ENCODE measurements around the gene TRAPPC6A.
"Not testable (repeated sequence)": the region's sequence is repeated elsewhere in the genome, so short reads cannot be mapped to it uniquely, and the experiment has no call there.

The TRAPPC6A gene

DNA sequence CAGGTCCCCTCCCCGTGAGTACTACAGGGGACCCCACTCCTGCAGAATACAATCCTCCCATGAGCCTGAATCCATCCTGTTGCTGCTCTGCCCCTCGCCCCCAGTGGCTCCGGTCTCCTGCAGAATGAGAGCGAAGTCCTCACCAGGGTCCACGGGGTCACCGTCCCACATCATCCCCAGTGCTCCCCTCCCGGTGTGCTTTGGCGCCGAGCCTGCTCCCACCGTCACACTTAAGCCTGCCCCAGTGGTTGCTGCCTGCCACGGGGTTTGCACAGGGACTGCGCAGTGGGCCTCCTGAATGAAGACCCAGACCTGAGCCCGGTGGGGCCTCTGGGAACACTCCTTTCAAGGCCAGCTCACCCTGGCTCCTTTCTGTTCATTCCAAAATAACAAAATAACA, 47.8 kb downstream of the TRAPPC6A start:
- DNase-seq (ENCODE audit: low read depth), result no peak

DNA sequence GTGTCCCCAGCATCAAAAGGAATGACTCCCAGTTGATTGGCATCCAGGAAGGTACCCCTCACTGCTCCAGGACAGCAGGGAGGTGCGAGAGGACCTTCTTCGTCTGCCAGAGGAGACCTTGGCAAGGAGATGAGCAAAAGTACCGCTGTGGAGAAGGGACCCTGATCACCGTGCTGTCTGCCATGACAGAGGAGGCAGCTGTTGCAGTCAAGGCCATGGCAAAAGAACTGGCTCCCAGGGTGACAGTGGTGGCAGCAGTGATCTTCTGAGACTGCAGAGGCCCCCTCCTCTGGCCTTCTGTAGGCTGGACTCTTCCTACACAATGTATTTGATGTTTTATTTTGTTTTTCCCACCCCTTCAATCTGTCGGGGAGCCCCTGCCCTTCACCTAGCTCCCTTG, 49.2 kb downstream of the TRAPPC6A start:
- no peak for DNase-seq (ENCODE audit: low read depth)

DNA sequence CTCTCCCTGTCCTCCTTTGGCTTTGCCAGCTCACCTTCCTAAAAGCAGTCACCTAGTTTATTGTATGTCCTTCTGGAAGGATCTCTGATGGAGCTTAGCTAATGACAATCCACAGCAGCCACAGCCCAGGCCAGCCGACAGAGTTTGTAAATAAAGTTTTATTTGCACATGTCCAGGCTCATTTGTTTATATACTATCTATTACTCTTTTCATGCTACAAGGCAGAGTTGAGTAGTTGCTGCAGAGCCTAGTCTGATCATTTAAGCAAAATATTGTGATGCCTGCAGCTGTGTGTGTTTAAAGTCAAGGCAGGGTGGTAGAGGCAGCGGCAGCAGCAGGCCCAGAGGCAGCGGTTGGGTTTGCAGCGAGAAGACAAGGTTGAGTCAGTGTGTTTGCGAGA, 49.9 kb downstream of the TRAPPC6A start:
- no peak for DNase-seq (ENCODE audit: low read depth)

DNA sequence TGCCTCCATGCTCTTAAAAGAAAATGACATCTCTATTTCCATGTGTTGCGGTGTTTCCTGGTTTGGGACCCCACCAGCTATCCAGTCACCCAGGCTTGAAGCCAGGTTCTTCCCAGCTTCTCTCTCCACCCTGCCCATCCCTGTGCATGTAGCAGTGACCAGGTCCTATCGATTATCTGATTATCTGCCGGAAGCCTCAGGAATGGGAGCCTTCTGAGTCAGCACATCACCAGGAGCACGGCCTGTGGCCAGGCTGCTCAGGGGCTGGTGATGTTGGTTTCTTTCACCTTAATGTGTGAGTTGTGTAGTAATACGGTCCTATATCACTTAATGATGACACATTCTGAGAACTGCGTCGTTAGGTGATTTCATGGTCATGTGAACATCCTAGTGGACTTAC, 51.4 kb downstream of the TRAPPC6A start:
- DNase-seq (ENCODE audit: low read depth), result no peak

DNA sequence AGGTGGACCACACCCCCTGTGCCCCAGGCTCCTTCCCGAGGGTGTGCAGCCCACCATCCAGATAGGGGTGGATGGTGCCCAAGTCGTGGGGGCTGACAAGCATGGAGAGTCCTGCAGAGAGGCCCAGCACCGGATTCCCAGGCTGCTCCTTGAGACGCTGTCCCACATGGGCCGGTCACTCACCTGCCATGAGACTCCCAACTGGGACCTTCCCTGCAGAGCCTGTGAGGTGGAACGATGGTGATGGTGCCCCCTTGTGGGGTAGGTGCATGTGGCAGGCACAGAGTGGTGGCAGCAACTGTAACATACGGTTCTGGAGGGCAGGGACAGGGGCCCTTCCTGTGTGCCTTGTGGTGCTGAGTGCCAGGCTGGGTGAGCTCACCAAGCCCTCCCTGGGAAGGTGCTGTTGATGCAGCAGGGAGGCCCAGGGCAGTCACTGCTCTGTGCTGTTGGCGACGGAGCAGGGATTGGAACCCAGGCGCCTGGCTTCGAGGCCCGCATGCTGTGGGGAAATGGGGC, 52.0 kb downstream of the TRAPPC6A start:
- peak; percentile 65 for DNase-seq (ENCODE audit: low read depth)

DNA sequence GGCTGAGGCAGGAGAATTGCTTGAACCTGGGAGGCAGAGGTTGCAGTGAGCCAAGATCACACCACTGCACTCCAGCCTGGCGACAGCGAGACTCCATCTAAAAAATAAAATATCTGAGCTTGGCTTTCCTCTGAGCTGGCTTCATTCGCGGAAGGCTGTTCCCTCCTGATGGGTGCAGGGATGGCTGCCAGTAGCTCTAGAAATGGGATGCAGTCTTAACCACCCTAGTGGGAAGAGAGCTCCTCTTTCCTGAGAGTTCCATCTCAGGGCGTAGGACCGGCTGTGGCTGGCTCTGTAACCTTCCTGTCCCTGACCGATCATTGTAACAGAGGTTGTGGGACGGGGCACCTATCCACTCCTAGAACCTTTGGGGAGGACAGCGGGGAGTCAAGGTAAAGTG, 52.7 kb downstream of the TRAPPC6A start:
- no peak for DNase-seq (ENCODE audit: low read depth)

DNA sequence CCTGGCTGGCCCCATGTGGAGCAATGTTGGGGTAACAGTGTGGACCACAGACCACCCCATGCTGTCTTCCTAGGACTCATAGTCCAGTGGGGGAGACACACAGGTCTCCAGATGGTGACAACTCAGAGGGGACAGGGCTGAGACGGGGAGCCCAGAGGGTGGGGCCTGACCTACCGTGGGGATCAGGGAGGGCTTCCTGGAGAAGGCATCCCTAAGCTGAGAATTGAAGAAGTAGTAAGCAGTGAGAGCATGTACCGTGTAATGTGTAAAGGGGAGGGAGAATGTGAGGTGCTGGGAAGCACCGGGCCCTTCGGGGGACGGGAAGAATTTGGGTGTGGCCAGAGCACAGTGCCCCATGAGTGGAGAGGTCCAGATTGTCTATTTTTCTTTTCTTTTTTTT, 54.0 kb downstream of the TRAPPC6A start:
- DNase-seq (ENCODE audit: low read depth), result no peak

DNA sequence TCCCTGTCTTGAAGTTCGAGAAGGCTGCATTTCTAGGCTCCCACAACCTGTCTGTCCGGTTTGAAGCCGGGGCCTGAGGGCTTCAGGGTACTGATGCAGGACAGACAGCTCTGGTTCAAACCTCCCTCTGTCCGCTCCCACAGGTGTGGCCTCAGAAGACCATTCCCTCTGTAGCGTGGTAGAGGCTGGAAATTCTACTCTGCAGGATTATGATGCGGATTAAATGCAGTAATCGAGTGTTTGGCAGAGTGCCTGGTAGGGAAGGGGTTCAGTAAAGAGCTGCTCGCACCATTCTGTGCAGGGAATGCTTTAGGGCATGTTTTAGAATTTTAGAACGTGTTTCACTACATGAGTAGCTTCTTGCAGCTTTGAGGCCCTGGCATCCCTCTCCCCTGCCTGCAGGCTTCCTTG, 54.6 kb downstream of the TRAPPC6A start:
- DNase-seq (ENCODE audit: low read depth), result no peak

DNA sequence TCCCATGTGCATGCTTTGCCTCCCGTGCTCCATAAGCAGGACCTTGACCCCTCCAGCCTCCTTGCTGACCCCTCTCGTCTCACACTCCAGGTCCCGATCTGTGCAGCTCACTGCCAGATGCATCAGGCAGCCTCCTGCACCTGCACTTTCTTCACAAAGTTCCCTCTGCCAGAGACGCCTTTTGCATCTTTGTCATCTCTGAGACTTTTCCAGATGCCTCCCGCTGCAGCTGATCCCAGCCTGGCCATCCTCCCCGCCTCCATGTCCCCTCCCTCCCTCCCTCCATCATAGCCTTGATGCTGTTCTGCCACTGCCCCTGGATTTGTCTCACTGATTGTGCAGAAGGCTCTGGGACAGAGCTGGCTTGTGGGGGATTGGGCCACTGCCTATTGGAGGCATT, 55.2 kb downstream of the TRAPPC6A start:
- no peak for DNase-seq (ENCODE audit: low read depth)

DNA sequence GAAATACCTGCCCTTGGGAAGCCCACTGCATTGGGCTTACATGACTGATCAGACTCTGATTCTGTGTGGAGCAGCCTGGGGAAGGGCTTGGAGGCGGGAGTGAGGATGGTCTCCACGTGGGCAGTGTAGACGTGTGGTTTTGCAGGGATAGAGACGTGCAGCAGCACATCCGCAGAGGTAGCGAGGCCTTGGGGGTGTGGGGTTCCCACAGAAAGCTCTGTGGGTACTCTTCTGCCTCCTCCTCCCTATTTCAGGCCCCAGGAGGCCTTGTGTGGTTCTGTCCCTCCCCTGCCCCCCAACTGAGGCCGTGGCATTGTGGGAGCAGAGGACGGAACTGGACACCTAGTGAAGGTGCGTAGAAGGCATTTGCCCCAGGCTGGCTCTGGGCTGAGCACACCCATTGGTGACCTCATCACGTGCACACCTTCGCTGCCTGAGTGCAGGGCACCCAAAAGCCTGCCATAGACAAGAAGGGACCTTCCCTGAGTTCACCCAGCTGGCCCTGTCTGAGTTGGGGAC, 56.2 kb downstream of the TRAPPC6A start:
- DNase-seq (ENCODE audit: low read depth), result no peak

DNA sequence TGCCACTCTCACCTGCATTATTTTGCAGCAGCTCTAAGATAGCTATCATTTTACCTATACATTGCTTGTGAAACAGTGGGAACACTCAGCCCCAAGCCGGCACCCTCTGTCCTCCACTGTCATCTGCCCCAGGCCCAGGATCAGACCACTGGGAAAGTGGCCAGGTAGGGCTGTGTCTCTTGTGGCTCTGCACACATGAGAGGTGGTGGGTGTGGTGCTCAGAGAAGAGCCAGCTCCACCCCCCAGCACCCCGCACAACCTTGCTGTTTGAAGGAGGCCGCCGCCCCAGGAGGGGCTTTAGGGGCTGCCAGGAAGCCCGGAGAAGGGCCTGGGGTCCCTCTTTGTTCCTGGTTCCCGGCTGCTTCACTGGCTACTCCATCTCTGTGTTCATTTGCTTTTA, 58.5 kb downstream of the TRAPPC6A start:
- DNase-seq (ENCODE audit: low read depth), result no peak

DNA sequence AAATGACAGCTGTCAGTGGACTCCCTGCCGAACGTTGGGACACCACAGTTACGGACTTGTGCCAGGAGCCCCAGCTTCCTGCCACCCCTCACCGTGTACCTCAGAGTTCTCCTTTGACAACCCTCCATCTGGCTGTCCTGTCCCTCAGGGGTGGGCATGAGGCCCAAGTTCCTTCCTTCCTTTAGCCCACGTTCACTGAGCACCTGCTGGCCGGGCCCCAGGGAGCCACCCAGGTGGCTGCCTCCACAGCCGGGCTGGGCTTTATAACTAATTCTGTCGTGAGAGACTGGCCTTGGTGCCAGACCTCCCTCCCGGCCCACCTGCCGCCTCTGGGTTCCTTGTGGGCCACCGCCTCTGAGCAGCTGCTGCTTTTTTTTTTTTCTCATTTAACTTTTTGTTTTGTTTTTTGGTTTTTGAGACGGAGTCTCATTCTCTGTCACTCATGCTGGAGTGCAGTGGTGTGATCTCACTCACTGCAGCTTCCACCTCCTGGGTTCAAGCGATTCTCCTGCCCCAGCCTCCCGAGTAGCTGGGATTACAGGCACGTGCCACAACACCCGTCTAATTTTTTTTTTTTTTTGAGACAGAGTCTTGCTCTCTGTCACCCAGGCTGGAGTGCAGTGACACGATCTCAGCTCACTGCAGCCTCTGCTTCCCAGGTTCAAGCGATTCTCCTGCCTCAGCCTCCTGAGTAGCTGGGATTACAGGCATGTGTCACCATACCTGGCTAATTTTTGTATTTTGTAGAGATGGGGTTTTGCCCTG, 59.3 kb downstream of the TRAPPC6A start:
- not testable (repeated sequence) for DNase-seq (ENCODE audit: low read depth)

DNA sequence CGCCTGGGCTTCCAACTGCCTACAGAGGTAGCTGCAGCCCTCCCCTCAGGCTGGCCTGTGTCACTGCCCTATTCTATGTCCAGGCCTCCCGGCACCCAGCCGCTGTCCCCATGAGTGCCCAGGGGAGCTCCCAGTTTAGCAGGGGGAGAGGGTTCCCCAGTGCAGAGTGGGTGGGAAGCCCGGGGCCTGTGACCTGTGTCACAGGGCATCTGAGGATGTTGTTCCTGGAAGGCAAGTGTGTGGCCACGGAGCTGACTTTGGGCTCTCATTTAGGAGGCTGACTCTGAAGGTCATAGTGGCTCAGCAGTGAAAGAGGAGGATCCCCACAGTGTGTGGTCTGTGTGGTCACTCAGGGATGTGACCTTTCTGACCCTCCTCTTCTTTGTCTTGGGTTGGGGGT, 59.9 kb downstream of the TRAPPC6A start:
- no peak for DNase-seq (ENCODE audit: low read depth)

DNA sequence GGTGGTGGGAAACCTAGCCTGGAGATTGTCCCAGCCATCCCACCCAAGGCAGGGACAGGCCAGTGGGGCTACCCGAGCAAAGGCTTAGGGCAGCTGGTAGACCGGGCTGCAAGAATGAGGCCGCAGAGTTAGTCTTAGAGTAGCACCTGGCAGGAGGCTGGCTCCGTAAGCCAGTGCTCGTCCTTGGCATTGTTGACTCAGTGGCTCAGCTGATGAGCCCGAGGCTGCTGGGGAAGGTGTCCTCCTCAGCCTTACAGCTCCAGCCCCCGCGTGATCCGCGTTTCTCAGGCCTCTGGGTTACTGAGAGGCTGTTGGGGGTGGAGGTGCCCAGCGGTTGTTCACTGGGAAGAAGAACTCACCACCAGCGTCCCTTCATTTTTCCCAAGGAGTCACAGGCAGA, 60.4 kb downstream of the TRAPPC6A start:
- DNase-seq (ENCODE audit: low read depth), result no peak

DNA sequence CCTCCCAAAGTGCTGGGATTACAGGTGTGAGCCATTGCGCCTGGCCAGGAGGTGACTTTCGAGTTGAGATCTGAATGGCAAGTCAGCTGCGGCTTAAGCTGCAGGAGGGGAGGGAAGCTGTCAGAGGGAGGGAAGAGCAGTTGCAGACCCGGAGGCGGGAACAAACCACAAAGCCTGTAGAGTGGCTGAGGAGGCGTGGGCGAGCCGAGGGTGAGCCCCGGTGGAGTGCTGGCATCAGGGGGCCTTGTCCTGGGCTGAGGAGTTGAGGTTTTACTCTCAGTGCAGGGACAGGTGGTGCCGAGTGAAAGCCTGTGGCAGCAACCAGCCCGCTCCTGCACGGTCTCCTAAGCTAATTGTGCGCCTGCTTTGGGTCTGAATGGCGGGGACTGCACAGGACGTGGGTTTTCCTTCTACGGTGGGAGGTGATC, 60.9 kb downstream of the TRAPPC6A start:
- peak; percentile 69 for DNase-seq (ENCODE audit: low read depth)

DNA sequence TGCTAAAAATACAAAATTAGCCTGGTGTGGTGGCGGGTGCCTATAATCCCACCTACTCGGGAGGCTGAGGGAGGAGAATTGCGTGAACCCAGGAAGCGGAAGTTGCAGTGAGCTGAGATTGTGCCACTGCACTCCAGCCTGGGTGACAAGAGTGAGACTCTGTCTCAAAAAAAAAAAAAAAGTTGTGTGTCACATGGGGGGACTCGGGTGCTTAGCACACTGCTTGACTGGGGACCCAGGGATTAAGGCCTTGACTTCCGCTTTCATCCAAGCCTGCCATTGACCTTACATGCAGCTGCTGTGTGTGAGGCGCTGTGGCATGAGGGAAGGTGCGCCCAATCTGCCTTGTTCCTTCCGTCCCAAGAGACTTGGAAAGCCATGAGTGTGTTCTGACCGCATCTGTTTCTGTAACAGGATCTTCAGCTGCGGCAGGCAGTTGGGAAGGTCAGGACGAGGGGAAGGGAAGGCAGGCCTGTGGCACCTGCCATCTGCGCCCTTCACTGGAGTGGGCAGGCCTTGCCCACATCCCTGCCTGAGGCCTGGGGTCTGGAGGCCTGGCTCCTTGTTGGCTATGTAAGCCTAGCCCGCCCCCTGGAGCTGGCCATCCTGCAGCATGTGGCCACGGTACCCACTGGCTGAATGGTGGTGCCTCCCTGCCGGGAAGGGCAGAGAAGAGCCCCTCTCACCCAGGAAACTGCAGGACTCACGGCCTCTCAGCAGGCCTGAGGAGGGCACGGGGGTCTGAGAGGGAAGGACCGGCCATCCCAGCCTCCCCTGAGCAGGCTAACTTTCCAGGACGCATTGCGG, 62.0 kb downstream of the TRAPPC6A start:
- DNase-seq (ENCODE audit: low read depth), result no peak

DNA sequence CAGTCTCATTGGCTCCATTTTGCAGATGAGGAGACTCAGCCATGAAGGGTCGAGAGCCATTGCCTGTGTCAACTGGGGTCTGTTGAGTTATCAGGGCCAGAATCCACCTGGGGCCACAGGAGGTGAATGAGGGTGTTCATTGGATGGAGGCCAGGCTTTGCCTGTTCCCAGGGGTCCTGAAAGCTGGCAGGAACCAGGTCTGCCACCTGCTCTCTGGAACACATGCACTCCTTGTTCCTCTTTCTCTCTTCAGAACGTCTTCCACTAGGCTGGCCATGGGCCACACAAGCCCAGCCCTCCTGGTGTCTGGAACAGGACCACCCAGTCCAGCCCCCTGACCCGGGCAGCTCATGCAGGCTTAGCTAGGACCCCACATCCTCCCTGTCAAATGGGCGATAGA, 63.9 kb downstream of the TRAPPC6A start:
- DNase-seq (ENCODE audit: low read depth), result no peak

DNA sequence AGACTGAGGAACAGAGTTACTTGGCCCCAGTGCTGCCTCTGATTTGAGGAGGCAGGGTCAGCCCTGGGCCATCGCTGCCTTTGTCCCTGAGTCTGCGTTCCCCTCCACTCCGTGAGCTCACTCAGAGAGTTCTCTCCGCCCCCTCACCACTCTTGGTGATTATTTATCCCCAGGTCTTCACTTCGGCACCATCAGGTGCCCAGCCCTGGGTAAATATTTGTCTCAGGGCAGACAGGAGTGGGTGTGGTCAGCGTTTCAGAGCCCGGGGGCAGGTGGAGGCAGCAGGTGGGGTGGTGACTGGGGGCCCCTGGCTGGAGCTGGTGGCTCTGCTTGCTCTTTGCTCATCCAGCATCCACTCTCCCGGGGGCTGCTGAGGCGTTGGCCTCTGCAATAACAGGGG, 64.4 kb downstream of the TRAPPC6A start:
- DNase-seq (ENCODE audit: low read depth), result no peak
